ENCODE data around the gene CIITA.
"Not testable (repeated sequence)": the region's sequence is repeated elsewhere in the genome, so short reads cannot be mapped to it uniquely, and the experiment has no call there.

Gene CIITA

DNA sequence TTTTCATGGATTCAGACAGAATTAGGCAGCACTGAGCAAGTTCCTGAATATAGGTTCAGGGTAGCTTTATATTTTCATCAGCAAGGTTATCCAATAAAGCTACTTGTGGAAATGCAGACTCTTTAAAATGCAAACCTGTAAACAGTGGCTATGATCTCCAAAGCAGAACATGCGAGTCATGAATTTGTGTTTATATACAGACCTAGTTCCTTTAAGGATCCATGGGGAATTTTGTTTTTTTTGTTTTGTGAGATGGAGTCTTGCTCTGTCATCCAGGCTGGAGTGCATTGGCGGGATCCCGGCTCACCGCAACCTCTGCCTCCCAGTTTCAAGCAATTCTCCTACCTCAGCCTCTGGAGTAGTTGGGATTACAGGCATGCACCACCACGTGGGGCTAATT, 82.2 kb downstream of the CIITA start:
- no peak for DNase-seq (ENCODE audit: low spot score)

DNA sequence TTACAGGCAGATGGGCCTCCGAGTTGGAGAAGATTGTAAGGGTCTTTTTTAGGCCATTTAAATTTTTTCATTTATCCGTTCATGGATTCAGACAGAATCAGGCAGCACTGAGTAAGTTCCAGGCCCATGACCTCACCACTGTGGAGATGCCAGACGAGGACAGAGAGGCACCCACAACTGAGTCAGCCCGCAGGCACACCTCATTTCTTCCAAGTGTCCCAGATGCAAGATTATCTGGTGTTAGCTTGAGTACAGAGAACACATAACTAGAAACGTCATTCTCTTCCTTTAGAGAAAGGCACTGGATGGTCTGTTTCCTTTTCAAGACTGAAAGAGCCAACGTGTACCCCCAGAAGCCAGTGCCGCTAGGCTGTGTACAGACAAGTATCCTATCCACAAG, 84.2 kb downstream of the CIITA start:
- no peak for DNase-seq (ENCODE audit: low spot score)

- peak; percentile 86 for DNase-seq (ENCODE audit: low spot score)
Measured at GRCh38 chr16:10964039-10964890, 87.3 kb downstream of the CIITA start.

- no peak for DNase-seq (ENCODE audit: low spot score)
Measured at GRCh38 chr16:10964891-10965326, 87.9 kb downstream of the CIITA start.

- peak; percentile 46 for DNase-seq (ENCODE audit: low spot score)
Measured at GRCh38 chr16:10965440-10966061, 88.5 kb downstream of the CIITA start.

- DNase-seq (ENCODE audit: low spot score): peak; percentile 66
Measured at GRCh38 chr16:10966129-10966528, 89.1 kb downstream of the CIITA start.

GRCh38 chr16:10966559-10966958, 89.6 kb downstream of the CIITA start:
- DNase-seq (ENCODE audit: low spot score): not testable (repeated sequence)

DNA sequence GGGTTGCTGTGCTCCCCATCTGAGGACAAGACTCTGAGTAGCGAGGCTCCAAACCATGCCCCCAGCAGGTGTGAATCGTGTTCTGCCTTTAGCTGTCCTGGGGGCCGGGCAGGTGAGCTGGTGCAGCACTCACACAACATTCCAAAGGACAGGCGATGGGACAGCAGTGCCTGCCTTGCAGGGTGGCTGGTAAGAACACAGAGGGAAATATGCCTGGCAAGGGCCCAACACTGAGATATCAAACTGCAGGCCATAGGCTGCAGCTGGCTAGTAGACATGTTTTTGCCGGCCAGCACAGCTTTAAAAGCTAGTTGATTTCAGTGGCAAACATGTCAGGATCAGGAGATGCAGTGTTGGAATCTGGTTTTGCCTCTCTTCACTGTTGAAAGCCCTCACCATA, 91.0 kb downstream of the CIITA start:
- DNase-seq (ENCODE audit: low spot score): no peak

- DNase-seq (ENCODE audit: low spot score): no peak
Measured at GRCh38 chr16:10968498-10968897, 91.5 kb downstream of the CIITA start.

DNA sequence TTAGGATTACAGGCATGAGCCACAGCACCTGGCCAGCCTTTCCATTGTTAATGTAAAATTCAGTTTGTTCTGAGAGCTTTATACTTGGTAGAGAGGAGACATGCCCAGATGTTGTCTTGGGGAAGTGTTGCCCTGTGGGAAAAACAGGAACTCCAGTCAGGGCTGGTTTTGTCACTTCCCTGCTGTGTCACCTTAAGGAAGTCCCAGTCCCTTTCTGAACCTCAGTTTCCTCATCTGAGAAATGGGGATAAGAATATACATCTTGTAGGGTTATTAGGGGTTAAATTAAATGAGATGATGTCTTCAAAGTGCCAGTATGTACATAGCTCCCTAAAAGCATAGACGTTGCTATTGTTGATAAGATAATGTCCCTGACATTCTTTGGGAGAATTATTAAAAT, 92.6 kb downstream of the CIITA start:
- DNase-seq (ENCODE audit: low spot score): no peak

- no peak for DNase-seq (ENCODE audit: low spot score)
Measured at GRCh38 chr16:10970065-10970464, 93.1 kb downstream of the CIITA start.

GRCh38 chr16:10971560-10971961, 94.6 kb downstream of the CIITA start:
- DNase-seq (ENCODE audit: low spot score): peak; percentile 83

- peak; percentile 81 for DNase-seq (ENCODE audit: low spot score)
Measured at GRCh38 chr16:10972108-10972818, 95.3 kb downstream of the CIITA start.

GRCh38 chr16:10972819-10973464, 95.9 kb downstream of the CIITA start:
- peak; percentile 37 for DNase-seq (ENCODE audit: low spot score)

DNA sequence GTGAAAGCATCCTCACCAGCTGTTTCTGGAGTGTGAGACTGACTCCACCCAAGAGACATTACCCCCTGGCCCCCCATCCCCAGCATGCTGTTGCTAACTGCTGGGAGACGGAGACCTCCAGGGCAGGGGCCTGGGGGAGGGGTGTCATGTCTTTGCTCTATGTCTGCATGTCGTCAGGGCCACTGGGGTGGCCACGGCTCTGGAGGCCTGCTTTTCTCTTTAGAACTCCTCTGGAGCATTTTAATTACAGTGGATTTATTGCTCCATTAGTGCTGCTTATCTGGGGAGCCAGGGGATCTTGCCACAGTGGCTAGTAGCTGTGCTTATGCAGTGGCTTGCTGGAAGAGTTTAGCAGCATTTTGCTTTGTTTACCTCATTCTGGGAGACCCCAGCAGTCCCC, 99.6 kb downstream of the CIITA start:
- DNase-seq (ENCODE audit: low spot score): no peak

- DNase-seq (ENCODE audit: low spot score): no peak
Measured at GRCh38 chr16:10978124-10978523, 101.1 kb downstream of the CIITA start.

- no peak for DNase-seq (ENCODE audit: low spot score)
Measured at GRCh38 chr16:10978871-10979446, 102.0 kb downstream of the CIITA start.

- no peak for DNase-seq (ENCODE audit: low spot score)
Measured at GRCh38 chr16:10979717-10980601, 103.0 kb downstream of the CIITA start.

GRCh38 chr16:10980813-10981212, 103.8 kb downstream of the CIITA start:
- DNase-seq (ENCODE audit: low spot score): no peak

- peak; percentile 70 for DNase-seq (ENCODE audit: low spot score)
Measured at GRCh38 chr16:10981697-10982216, 104.8 kb downstream of the CIITA start.

All from hematopoietic multipotent progenitor cell treated with erythropoietin and hydrocortisone succinate and interleukin-3 and kit ligand, for 15 days (in vitro differentiated cells).